Type B pancreatic cell (in vitro differentiated cells): ENCODE measurements around the gene PLCXD1. TPM values are rescaled to one million over a fixed set of nuclear protein-coding genes. Genes with fewer than 3 reads are reported as not detected.

Experiments used
- total RNA-seq: library from RNA; stranded (reverse); gene quantifications from 2 replicates; pipeline ENCODE4 v1.2.1, GENCODE V29; 2021; ENCODE audit warnings: low replicate concordance

PLCXD1 gene
- total RNA-seq, 1 donor from 2014 or later = 54.8 TPM

Other genes starting within 250 kb of the PLCXD1 start
- 45.7 and 53.5 TPM in 2 replicates for gene GTPBP6, start 37.4 kb downstream of the PLCXD1 start, total RNA-seq
- gene PPP2R3B, start 105.5 kb downstream of the PLCXD1 start, total RNA-seq = 33.2 and 53.4 TPM in 2 replicates